Loucy (cell line): ENCODE measurements around the gene GNAQ.

Experiments used
- EZH2phosphoT487 ChIP-seq: fragments of 200-600 bp; IDR thresholded peaks from 2 replicates; pipeline ENCODE4 v1.6.1; 2018; ENCODE audit warnings: antibody characterized with exemption, mild to moderate bottlenecking, moderate library complexity, borderline replicate concordance
- TF ChIP-seq, protein P1 (sequence below): fragments of 200-600 bp; sonication (generic); conservative IDR thresholded peaks from 2 replicates; pipeline ENCODE4 v1.5.1; 2014; ENCODE audit warnings: mild to moderate bottlenecking, antibody characterized with exemption, low read length

DNA sequence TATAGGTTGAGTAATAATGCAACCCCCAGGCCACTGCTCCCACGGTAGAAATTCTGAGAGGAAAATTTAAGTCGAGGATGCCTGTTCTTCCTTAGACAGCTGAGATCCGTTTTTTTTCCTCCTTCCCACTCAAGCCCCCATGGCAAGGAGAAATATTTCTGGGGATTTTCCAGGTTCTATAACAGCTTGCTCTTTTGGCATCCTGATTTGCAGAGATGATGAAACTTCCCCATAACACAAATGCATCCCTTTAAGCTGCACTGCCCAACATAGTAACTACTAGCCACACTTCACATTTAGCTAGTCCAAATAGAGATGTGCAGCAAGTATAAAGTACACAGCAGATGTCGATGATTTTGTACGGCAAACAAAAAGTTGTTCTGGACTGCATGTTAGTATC, 351.0 kb downstream of the GNAQ start:
- TF ChIP-seq, protein P1, sequence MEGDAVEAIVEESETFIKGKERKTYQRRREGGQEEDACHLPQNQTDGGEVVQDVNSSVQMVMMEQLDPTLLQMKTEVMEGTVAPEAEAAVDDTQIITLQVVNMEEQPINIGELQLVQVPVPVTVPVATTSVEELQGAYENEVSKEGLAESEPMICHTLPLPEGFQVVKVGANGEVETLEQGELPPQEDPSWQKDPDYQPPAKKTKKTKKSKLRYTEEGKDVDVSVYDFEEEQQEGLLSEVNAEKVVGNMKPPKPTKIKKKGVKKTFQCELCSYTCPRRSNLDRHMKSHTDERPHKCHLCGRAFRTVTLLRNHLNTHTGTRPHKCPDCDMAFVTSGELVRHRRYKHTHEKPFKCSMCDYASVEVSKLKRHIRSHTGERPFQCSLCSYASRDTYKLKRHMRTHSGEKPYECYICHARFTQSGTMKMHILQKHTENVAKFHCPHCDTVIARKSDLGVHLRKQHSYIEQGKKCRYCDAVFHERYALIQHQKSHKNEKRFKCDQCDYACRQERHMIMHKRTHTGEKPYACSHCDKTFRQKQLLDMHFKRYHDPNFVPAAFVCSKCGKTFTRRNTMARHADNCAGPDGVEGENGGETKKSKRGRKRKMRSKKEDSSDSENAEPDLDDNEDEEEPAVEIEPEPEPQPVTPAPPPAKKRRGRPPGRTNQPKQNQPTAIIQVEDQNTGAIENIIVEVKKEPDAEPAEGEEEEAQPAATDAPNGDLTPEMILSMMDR, result no peak
- no peak for TF ChIP-seq EZH2phosphoT487
